H9 (cell line): ENCODE results near the gene ERCC2. TPM values are rescaled to one million over a fixed set of nuclear protein-coding genes. Genes with fewer than 3 reads are reported as not detected.

ENCODE experiments used
- DNase-seq: peaks from one replicate; pipeline ENCODE4 v3.0.0-alpha.2; 2017
- H2AFZ ChIP-seq: one replicate; pipeline ENCODE4 v1.6.1; 2013; ENCODE audit warnings: mild to moderate bottlenecking, low read length, control low read depth, moderate library complexity
- H2AK5ac ChIP-seq: 2 replicates; pipeline ENCODE4 v1.6.1; 2013; ENCODE audit warnings: low read length, control low read depth, mixed read lengths; ENCODE audit not compliant: insufficient read length
- H2BK120ac ChIP-seq: one replicate; pipeline ENCODE4 v1.6.1; 2013; ENCODE audit warnings: low read depth, mild to moderate bottlenecking, low read length, control low read depth, inconsistent platforms; ENCODE audit not compliant: poor library complexity, severe bottlenecking
- H2BK12ac ChIP-seq: 2 replicates; pipeline ENCODE4 v1.6.1; 2013; ENCODE audit warnings: low read length, control low read depth, mixed read lengths, low read depth; ENCODE audit not compliant: insufficient read length
- H2BK15ac ChIP-seq: 2 replicates; pipeline ENCODE4 v1.6.1; 2013; ENCODE audit warnings: low read depth, low read length, control low read depth
- H2BK20ac ChIP-seq: one replicate; pipeline ENCODE4 v1.6.1; 2013; ENCODE audit warnings: low read depth, mild to moderate bottlenecking, low read length, control low read depth, inconsistent platforms; ENCODE audit not compliant: poor library complexity, severe bottlenecking
- H2BK5ac ChIP-seq: 2 replicates; pipeline ENCODE4 v1.6.1; 2013; ENCODE audit warnings: low read length, control low read depth, mixed read lengths; ENCODE audit not compliant: insufficient read length
- H3K14ac ChIP-seq: 2 replicates; pipeline ENCODE4 v1.6.1; 2013; ENCODE audit warnings: low read length, control low read depth; ENCODE audit not compliant: insufficient read depth
- H3K18ac ChIP-seq: 2 replicates; pipeline ENCODE4 v1.6.1; 2013; ENCODE audit warnings: low read depth, mild to moderate bottlenecking, mixed read lengths, low read length, control low read depth; ENCODE audit not compliant: insufficient read length
- H3K23ac ChIP-seq: 2 replicates; pipeline ENCODE4 v1.6.1; 2013; ENCODE audit warnings: low read length, control low read depth, mixed read lengths, low read depth; ENCODE audit not compliant: insufficient read length
- H3K23me2 ChIP-seq: 2 replicates; pipeline ENCODE4 v1.6.1; 2013; ENCODE audit warnings: low read depth, mild to moderate bottlenecking, mixed read lengths, low read length, control low read depth; ENCODE audit not compliant: insufficient read length, poor library complexity, severe bottlenecking
- H3K27ac ChIP-seq: 2 replicates; pipeline ENCODE4 v1.5.1; 2013; ENCODE audit warnings: low read length, control low read depth, mixed read lengths, low read depth; ENCODE audit not compliant: insufficient read length
- H3K27me3 ChIP-seq: 2 replicates; pipeline ENCODE4 v1.6.1; 2013; ENCODE audit warnings: low read length, control low read depth, inconsistent platforms; ENCODE audit not compliant: insufficient read depth
- H3K4ac ChIP-seq: 2 replicates; pipeline ENCODE4 v1.6.1; 2013; ENCODE audit warnings: low read depth, mild to moderate bottlenecking, control low read depth, inconsistent platforms, low read length, moderate library complexity
- H3K4me1 ChIP-seq: 2 replicates; pipeline ENCODE4 v1.6.1; 2013; ENCODE audit warnings: low read length, control low read depth, inconsistent platforms; ENCODE audit not compliant: insufficient read depth
- H3K4me2 ChIP-seq: 2 replicates; pipeline ENCODE4 v1.6.1; 2013; ENCODE audit warnings: low read length, control low read depth, mixed read lengths; ENCODE audit not compliant: insufficient read length, insufficient read depth
- H3K56ac ChIP-seq: 2 replicates; pipeline ENCODE4 v1.6.1; 2013; ENCODE audit warnings: low read depth, mild to moderate bottlenecking, mixed read lengths, low read length, control low read depth; ENCODE audit not compliant: insufficient read length
- H3K79me1 ChIP-seq: 2 replicates; pipeline ENCODE4 v1.6.1; 2013; ENCODE audit warnings: low read depth, mild to moderate bottlenecking, moderate library complexity, low read length, control low read depth, inconsistent platforms; ENCODE audit not compliant: insufficient read depth, poor library complexity, severe bottlenecking
- H3K79me2 ChIP-seq: 2 replicates; pipeline ENCODE4 v1.6.1; 2013; ENCODE audit warnings: low read length, control low read depth, inconsistent platforms; ENCODE audit not compliant: insufficient read depth
- H3K9ac ChIP-seq: 2 replicates; pipeline ENCODE4 v1.6.1; 2013; ENCODE audit warnings: low read length, control low read depth, mixed read lengths; ENCODE audit not compliant: insufficient read length; ENCODE audit errors: extremely low read depth
- H3K9me3 ChIP-seq: one replicate; pipeline ENCODE4 v1.6.1; 2013; ENCODE audit warnings: low read depth, low read length, inconsistent platforms; ENCODE audit not compliant: control insufficient read depth
- H3T11ph ChIP-seq: one replicate; pipeline ENCODE4 v1.6.1; 2013; ENCODE audit warnings: mild to moderate bottlenecking, low read length, control low read depth, inconsistent platforms
- H4K20me1 ChIP-seq: one replicate; pipeline ENCODE4 v1.6.1; 2013; ENCODE audit not compliant: control insufficient read depth, insufficient read length, insufficient read depth
- H4K5ac ChIP-seq: 2 replicates; pipeline ENCODE4 v1.6.1; 2013; ENCODE audit warnings: low read depth, mild to moderate bottlenecking, mixed read lengths, low read length, control low read depth; ENCODE audit not compliant: insufficient read length
- H4K8ac ChIP-seq: replicated peaks from 2 replicates; pipeline ENCODE4 v1.6.1; 2013; ENCODE audit warnings: low read length, control low read depth, mixed read lengths, low read depth; ENCODE audit not compliant: insufficient read length
- H4K91ac ChIP-seq: 2 replicates; pipeline ENCODE4 v1.6.1; 2013; ENCODE audit warnings: low read depth, mild to moderate bottlenecking, moderate library complexity, mixed read lengths, low read length, control low read depth; ENCODE audit not compliant: insufficient read length
- H3K27ac Mint-ChIP-seq, 3 experiments: 2 replicates in 2 of 3; 3 replicates in 1 of 3; pipeline ENCODE4 v1.8.0; 2020 to 2021; ENCODE audit warnings: mixed read lengths in 3 of 3, mild to moderate bottlenecking in 1 of 3, moderate library complexity in 1 of 3
- H3K27me3 Mint-ChIP-seq: 2 replicates; pipeline ENCODE4 v1.8.0; 2021; ENCODE audit warnings: low read depth, mild to moderate bottlenecking, moderate library complexity, mixed read lengths
- H3K36me3 Mint-ChIP-seq, 3 experiments: 2 replicates in 2 of 3; 3 replicates in 1 of 3; pipeline ENCODE4 v1.8.0; 2020 to 2021; ENCODE audit warnings: low read depth in 3 of 3, mixed read lengths in 3 of 3; ENCODE audit not compliant: insufficient read depth in 1 of 3
- H3K4me1 Mint-ChIP-seq, 2 experiments: 2 replicates each; pipeline ENCODE4 v1.8.0; 2020; ENCODE audit warnings: mixed read lengths in 2 of 2
- H3K4me3 Mint-ChIP-seq, 2 experiments: 2 replicates in 1 of 2; 3 replicates in 1 of 2; pipeline ENCODE4 v1.8.0; 2020 to 2021; ENCODE audit warnings: mild to moderate bottlenecking in 2 of 2, mixed read lengths in 2 of 2, moderate library complexity in 1 of 2
- H3K9me3 Mint-ChIP-seq, 2 experiments: 2 replicates in 1 of 2; 3 replicates in 1 of 2; pipeline ENCODE4 v1.8.0; 2020; ENCODE audit warnings: mild to moderate bottlenecking in 2 of 2, mixed read lengths in 2 of 2, moderate library complexity in 1 of 2
- WGBS: extraction: QIAGEN DNeasy Blood & Tissue Kit; methylation state at CpG from one replicate; pipeline ENCODE4 v1.1.7; 2013; ENCODE audit warnings: missing lambda C conversion rate, low lambda C conversion rate, mixed read lengths; ENCODE audit not compliant: insufficient read length; ENCODE audit errors: extremely low coverage; 5-methylcytosine and 5-hydroxymethylcytosine counted together
- total RNA-seq: library from RNA; stranded (reverse); gene quantifications from 2 replicates; pipeline ENCODE4 v1.2.1, GENCODE V29; 2021
- TF ChIP-seq, protein P1 (sequence below): fragments of 200-600 bp; sonication (generic); conservative IDR thresholded peaks from 3 replicates; pipeline ENCODE4 v1.8.0; 2021; ENCODE audit warnings: antibody characterized with exemption, mild to moderate bottlenecking

ERCC2 gene
- total RNA-seq, 1 experiment from 2014 or later, result 98.7 TPM

DNA sequence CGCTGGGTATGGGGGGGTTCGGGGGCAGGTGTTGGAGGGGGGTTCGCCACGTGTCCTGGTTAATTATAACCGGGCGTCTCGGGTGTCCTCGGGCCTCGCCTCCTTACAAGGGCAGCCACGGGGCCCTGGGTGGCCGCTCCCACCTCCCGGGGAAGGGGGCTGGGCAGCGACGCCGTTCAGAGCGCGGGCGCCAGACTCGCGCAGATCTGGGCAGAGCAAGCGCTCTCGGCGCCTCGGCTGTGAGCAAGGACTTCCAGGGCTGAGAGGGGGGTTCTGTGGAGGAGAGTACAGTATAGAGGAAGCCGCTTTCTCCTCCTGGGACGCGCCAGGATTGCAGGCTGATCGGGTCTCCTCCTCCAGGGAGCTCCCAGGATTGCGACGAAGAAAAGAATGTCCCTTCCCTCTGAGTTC lies 46.7 kb downstream of the ERCC2 start:
- H3K27ac ChIP-seq, result no peak overlapping the region

More for the DNA sequence above, 46.7 kb downstream of the ERCC2 start:
- H2BK15ac ChIP-seq, result no peak overlapping the region
- H2AFZ ChIP-seq, result no peak overlapping the region
- H3K79me2 ChIP-seq, result no peaks in the 10 kb centered on the region
- no peaks in the 10 kb centered on the region for H3K36me3 Mint-ChIP-seq
- no peak overlapping the region for H2BK12ac ChIP-seq
- peak overlapping the region; percentile 39 to 63 for H3K4me3 Mint-ChIP-seq
- no peaks in the 10 kb centered on the region; a peak in 1 of 5 replicates for H3K9me3 Mint-ChIP-seq
- H4K91ac ChIP-seq, result no peak overlapping the region
- no peak overlapping the region for H2BK20ac ChIP-seq
- peak overlapping the region; percentile 1; the same call in 1 of the 2 replicates for H3K14ac ChIP-seq
- H3K27ac Mint-ChIP-seq, result no peak overlapping the region
- peak overlapping the region; percentile 13 for H3K18ac ChIP-seq
- no peaks in the 10 kb centered on the region for H3K27me3 ChIP-seq
- H2BK120ac ChIP-seq, result no peak overlapping the region
- no peak overlapping the region for H2AK5ac ChIP-seq
- no peak overlapping the region for H3K9ac ChIP-seq
- TF ChIP-seq, protein P1, sequence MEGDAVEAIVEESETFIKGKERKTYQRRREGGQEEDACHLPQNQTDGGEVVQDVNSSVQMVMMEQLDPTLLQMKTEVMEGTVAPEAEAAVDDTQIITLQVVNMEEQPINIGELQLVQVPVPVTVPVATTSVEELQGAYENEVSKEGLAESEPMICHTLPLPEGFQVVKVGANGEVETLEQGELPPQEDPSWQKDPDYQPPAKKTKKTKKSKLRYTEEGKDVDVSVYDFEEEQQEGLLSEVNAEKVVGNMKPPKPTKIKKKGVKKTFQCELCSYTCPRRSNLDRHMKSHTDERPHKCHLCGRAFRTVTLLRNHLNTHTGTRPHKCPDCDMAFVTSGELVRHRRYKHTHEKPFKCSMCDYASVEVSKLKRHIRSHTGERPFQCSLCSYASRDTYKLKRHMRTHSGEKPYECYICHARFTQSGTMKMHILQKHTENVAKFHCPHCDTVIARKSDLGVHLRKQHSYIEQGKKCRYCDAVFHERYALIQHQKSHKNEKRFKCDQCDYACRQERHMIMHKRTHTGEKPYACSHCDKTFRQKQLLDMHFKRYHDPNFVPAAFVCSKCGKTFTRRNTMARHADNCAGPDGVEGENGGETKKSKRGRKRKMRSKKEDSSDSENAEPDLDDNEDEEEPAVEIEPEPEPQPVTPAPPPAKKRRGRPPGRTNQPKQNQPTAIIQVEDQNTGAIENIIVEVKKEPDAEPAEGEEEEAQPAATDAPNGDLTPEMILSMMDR, result no peak
- no peaks in the 10 kb centered on the region for H3K9me3 ChIP-seq
- H3K79me1 ChIP-seq, result no peaks in the 10 kb centered on the region
- peaks cover 15 to 29% of the 10 kb centered on the region in 2 experiments for H3K4me1 Mint-ChIP-seq
- H3K56ac ChIP-seq, result no peak overlapping the region
- H3K27me3 Mint-ChIP-seq, result peaks cover 41% of the 10 kb centered on the region
- H3K23ac ChIP-seq, result no peak overlapping the region
- WGBS, result no CpG with 5 or more reads among the region's 30 CpGs
- H4K5ac ChIP-seq, result no peak overlapping the region
- peak overlapping the region; percentile 72 for H3K4me2 ChIP-seq
- H4K20me1 ChIP-seq, result no peaks in the 10 kb centered on the region
- no peaks in the 10 kb centered on the region for H3K4me1 ChIP-seq
- no peak overlapping the region for H2BK5ac ChIP-seq
- H3K4ac ChIP-seq, result no peak overlapping the region
- DNase-seq, result peak; percentile 60
- H3T11ph ChIP-seq, result no peak overlapping the region
- no peak overlapping the region for H4K8ac ChIP-seq
- H3K23me2 ChIP-seq, result no peaks in the 10 kb centered on the region
